ENCODE measurements around the gene KDM7A.

The KDM7A gene

DNA sequence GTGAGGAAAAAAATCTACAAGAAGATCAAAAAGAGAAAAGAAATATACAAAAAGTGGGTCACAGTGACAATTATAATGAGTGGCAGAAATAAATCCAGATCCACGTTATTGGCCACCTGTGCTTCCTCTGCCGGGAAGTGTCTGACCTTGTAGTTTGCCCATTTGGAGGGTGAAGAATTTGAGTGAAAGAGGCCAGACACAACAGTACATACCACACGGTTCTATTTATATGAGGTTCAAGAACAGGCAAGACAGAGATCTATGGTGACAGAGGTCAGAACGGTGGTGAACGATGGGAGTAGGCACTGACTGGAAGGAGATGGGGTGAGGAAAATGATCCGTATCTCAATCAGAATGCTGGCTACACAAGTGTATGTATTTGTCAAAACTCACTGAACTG, 131.1 kb downstream of the KDM7A start (continued):
- no peak for TF ChIP-seq ZNF140 (tag by site-specific recombination; IDR thresholded peaks at IDR 0.05)
- TF ChIP-seq, protein P1, sequence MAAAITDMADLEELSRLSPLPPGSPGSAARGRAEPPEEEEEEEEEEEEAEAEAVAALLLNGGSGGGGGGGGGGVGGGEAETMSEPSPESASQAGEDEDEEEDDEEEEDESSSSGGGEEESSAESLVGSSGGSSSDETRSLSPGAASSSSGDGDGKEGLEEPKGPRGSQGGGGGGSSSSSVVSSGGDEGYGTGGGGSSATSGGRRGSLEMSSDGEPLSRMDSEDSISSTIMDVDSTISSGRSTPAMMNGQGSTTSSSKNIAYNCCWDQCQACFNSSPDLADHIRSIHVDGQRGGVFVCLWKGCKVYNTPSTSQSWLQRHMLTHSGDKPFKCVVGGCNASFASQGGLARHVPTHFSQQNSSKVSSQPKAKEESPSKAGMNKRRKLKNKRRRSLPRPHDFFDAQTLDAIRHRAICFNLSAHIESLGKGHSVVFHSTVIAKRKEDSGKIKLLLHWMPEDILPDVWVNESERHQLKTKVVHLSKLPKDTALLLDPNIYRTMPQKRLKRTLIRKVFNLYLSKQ (tag by site-specific recombination; IDR thresholded peaks at IDR 0.05; ENCODE audit: borderline replicate concordance), result no peak

DNA sequence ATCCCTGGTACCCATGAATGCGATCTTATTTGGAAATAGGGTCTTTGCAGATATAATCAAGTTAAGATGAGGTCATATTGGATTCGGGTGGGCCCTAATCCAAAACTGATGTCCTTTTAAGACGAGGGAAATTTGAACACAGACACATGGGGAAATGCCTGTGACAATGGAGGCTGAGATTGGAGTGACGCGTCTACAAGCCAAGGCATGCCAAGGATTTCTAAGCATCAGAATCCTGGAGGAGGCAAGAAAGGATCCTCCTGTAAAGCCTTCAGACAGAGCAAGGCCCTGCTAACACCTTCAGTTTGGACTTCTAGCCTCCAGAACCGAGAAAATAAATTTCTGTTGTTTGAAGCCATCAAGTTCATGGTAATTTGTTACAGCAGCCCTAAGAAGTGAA, 132.5 kb downstream of the KDM7A start:
- H3K27ac ChIP-seq (ENCODE audit: extremely low read depth, low read depth, low read length), result no peak overlapping the region
- H3K4me3 ChIP-seq (ENCODE audit: low read depth, low read length), result no peak overlapping the region
- no peaks in the 10 kb centered on the region; a peak in 1 of 3 replicates for H3K36me3 ChIP-seq (ENCODE audit: control insufficient read depth in 2 of 2, insufficient read depth in 1 of 2, low read length in 2 of 2)
- H3K9me3 ChIP-seq (ENCODE audit: control insufficient read depth, insufficient read depth, low read depth, low read length), result no peaks in the 10 kb centered on the region
- no peaks in the 10 kb centered on the region for H3K4me1 ChIP-seq (ENCODE audit: control insufficient read depth, insufficient read depth, low read length)
- TF ChIP-seq, protein P2, sequence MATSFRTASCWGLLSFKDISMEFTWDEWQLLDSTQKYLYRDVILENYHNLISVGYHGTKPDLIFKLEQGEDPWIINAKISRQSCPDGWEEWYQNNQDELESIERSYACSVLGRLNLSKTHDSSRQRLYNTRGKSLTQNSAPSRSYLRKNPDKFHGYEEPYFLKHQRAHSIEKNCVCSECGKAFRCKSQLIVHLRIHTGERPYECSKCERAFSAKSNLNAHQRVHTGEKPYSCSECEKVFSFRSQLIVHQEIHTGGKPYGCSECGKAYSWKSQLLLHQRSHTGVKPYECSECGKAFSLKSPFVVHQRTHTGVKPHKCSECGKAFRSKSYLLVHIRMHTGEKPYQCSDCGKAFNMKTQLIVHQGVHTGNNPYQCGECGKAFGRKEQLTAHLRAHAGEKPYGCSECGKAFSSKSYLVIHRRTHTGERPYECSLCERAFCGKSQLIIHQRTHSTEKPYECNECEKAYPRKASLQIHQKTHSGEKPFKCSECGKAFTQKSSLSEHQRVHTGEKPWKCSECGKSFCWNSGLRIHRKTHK (tag by site-specific recombination; IDR thresholded peaks at IDR 0.05), result no peak
- TF ChIP-seq ZNF747 (tag by site-specific recombination; IDR thresholded peaks at IDR 0.05) (no peak), REPIN1 (tag by site-specific recombination; IDR thresholded peaks at IDR 0.05; ENCODE audit: low read depth) (no peak), ZSCAN16 (tag by site-specific recombination; IDR thresholded peaks at IDR 0.05) (no peak), ZNF423 (tag by site-specific recombination; IDR thresholded peaks at IDR 0.05) (no peak), ZNF132 (tag by site-specific recombination; IDR thresholded peaks at IDR 0.05; ENCODE audit: borderline replicate concordance) (no peak), KLF10 (tag by site-specific recombination; IDR thresholded peaks at IDR 0.05) (no peak), ZNF433 (tag by site-specific recombination; IDR thresholded peaks at IDR 0.05; ENCODE audit: low read depth) (no peak), ZNF16 (tag by site-specific recombination; IDR thresholded peaks at IDR 0.05; ENCODE audit: low read depth) (no peak), FEZF1 (tag by site-specific recombination; IDR thresholded peaks at IDR 0.05) (no peak), ZNF529 (tag by site-specific recombination; IDR thresholded peaks at IDR 0.05; ENCODE audit: insufficient replicate concordance) (no peak), MYNN (tag by site-specific recombination; IDR thresholded peaks at IDR 0.05; ENCODE audit: borderline replicate concordance) (no peak)
- TF ChIP-seq, protein P3, sequence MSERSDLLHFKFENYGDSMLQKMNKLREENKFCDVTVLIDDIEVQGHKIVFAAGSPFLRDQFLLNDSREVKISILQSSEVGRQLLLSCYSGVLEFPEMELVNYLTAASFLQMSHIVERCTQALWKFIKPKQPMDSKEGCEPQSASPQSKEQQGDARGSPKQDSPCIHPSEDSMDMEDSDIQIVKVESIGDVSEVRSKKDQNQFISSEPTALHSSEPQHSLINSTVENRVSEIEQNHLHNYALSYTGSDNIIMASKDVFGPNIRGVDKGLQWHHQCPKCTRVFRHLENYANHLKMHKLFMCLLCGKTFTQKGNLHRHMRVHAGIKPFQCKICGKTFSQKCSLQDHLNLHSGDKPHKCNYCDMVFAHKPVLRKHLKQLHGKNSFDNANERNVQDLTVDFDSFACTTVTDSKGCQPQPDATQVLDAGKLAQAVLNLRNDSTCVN (tag by site-specific recombination; optimal IDR thresholded peaks at IDR 0.05), result no peak
- TF ChIP-seq, protein P4, sequence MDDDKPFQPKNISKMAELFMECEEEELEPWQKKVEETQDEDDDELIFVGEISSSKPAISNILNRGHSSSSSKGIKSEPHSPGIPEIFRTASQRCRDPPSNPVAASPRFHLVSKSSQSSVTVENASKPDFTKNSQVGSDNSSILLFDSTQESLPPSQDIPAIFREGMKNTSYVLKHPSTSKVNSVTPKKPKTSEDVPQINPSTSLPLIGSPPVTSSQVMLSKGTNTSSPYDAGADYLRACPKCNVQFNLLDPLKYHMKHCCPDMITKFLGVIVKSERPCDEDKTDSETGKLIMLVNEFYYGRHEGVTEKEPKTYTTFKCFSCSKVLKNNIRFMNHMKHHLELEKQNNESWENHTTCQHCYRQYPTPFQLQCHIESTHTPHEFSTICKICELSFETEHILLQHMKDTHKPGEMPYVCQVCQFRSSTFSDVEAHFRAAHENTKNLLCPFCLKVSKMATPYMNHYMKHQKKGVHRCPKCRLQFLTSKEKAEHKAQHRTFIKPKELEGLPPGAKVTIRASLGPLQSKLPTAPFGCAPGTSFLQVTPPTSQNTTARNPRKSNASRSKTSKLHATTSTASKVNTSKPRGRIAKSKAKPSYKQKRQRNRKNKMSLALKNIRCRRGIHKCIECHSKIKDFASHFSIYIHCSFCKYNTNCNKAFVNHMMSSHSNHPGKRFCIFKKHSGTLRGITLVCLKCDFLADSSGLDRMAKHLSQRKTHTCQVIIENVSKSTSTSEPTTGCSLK (tag by site-specific recombination; IDR thresholded peaks at IDR 0.05), result no peak
- TF ChIP-seq, protein P5, sequence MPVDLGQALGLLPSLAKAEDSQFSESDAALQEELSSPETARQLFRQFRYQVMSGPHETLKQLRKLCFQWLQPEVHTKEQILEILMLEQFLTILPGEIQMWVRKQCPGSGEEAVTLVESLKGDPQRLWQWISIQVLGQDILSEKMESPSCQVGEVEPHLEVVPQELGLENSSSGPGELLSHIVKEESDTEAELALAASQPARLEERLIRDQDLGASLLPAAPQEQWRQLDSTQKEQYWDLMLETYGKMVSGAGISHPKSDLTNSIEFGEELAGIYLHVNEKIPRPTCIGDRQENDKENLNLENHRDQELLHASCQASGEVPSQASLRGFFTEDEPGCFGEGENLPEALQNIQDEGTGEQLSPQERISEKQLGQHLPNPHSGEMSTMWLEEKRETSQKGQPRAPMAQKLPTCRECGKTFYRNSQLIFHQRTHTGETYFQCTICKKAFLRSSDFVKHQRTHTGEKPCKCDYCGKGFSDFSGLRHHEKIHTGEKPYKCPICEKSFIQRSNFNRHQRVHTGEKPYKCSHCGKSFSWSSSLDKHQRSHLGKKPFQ (tag by site-specific recombination; IDR thresholded peaks at IDR 0.05), result no peak
- TF ChIP-seq, protein P6, sequence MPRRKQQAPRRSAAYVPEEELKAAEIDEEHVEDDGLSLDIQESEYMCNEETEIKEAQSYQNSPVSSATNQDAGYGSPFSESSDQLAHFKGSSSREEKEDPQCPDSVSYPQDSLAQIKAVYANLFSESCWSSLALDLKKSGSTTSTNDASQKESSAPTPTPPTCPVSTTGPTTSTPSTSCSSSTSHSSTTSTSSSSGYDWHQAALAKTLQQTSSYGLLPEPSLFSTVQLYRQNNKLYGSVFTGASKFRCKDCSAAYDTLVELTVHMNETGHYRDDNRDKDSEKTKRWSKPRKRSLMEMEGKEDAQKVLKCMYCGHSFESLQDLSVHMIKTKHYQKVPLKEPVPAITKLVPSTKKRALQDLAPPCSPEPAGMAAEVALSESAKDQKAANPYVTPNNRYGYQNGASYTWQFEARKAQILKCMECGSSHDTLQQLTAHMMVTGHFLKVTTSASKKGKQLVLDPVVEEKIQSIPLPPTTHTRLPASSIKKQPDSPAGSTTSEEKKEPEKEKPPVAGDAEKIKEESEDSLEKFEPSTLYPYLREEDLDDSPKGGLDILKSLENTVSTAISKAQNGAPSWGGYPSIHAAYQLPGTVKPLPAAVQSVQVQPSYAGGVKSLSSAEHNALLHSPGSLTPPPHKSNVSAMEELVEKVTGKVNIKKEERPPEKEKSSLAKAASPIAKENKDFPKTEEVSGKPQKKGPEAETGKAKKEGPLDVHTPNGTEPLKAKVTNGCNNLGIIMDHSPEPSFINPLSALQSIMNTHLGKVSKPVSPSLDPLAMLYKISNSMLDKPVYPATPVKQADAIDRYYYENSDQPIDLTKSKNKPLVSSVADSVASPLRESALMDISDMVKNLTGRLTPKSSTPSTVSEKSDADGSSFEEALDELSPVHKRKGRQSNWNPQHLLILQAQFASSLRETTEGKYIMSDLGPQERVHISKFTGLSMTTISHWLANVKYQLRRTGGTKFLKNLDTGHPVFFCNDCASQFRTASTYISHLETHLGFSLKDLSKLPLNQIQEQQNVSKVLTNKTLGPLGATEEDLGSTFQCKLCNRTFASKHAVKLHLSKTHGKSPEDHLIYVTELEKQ (tag by site-specific recombination; IDR thresholded peaks at IDR 0.05; ENCODE audit: borderline replicate concordance), result no peak
- CTCF ChIA-PET, result no interaction called here
- POLR2A ChIA-PET, result no interaction called here

Data from HEK293 (cell line).